Heart left ventricle (tissue), 13 donors: Measurements from ENCODE around the gene CNOT4.

Source experiments
- POLR2A ChIP-seq, 2 donors: fragments of 450-650 bp; IDR thresholded peaks; one replicate each; pipeline ENCODE4 v1.6.1; 2017; ENCODE audit warnings: antibody characterized with exemption in 2 of 2, mild to moderate bottlenecking in 2 of 2, moderate library complexity in 2 of 2
- TF ChIP-seq, protein P1 (sequence below), 12 donors: fragments of 200-600 bp; sonication (generic) in 4 of 12; IDR thresholded peaks; one replicate each; pipeline versions ENCODE4 v1.5.0 to v1.8.0; 2018 to 2022; ENCODE audit warnings: antibody characterized with exemption in 12 of 12, mild to moderate bottlenecking in 5 of 12
- donor health status: ischemic (EF 13 %, LVEDD 7.1; RV severe dilation, severe dysfunction).
- donor health status: DM: no; HTN: yes; CAD: no.
- donor health status: DM: no; HTN: no; CAD: no.
- donor health status: ischemic (EF 25% LVEDD 6.9; RV normal size, moderate dysfunction).
- donor health status: ischemic (EF 25% LVEDD 5.7; RV mildly dilated, moderate dysfunction).
- donor health status: ischemic (EF 35%, LVEDD 5.7; RV mildly dilated, moderate dysfunction).
- donor health status: nonischemic (EF 11% LVEDD 7.7; RV severe dilation, severe dysfunction).
- donor health status: DM: yes; HTN: yes; CAD: no.
- donor health status: PGD.
- donor health status: ischemic (EF 29% LVEDD 5.4; RV normal size, mild dysfunction).
- donor health status: nonischemic (EF 23%, LVEDD 6.1; RV moderate dilation, normal function).

DNA sequence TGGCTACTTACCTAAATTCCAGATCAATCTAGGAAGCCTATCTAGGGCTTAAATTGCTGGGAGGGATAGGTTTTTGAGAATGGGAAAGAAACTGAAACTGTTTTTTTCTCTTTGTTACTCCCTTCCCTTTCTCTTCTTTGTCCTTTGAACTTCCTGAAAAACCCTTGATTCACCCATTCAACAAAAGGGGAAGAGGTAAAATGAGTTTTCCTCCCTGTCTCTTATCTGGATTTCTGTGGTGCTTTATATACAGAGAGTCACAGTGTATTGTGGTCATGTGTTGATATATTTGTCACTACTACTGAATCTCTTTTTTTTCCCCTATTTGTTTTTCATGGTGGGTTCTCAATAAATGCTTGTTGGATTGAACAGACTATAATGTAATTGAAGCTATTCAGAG, 28.0 kb upstream of the CNOT4 start:
- TF ChIP-seq, protein P1, sequence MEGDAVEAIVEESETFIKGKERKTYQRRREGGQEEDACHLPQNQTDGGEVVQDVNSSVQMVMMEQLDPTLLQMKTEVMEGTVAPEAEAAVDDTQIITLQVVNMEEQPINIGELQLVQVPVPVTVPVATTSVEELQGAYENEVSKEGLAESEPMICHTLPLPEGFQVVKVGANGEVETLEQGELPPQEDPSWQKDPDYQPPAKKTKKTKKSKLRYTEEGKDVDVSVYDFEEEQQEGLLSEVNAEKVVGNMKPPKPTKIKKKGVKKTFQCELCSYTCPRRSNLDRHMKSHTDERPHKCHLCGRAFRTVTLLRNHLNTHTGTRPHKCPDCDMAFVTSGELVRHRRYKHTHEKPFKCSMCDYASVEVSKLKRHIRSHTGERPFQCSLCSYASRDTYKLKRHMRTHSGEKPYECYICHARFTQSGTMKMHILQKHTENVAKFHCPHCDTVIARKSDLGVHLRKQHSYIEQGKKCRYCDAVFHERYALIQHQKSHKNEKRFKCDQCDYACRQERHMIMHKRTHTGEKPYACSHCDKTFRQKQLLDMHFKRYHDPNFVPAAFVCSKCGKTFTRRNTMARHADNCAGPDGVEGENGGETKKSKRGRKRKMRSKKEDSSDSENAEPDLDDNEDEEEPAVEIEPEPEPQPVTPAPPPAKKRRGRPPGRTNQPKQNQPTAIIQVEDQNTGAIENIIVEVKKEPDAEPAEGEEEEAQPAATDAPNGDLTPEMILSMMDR (IDR thresholded peaks at IDR 0.05), result no peak
- TF ChIP-seq POLR2A (IDR thresholded peaks at IDR 0.05), result no peak
